A204.1 (cell line): ENCODE results near the gene DST.

ENCODE experiments used
- FAIRE-seq: peaks from 2 replicates; lab custom pipeline; 2012; peaks lifted over from hg19 to GRCh38; lab: Jason Lieb, UNC

DST gene

DNA sequence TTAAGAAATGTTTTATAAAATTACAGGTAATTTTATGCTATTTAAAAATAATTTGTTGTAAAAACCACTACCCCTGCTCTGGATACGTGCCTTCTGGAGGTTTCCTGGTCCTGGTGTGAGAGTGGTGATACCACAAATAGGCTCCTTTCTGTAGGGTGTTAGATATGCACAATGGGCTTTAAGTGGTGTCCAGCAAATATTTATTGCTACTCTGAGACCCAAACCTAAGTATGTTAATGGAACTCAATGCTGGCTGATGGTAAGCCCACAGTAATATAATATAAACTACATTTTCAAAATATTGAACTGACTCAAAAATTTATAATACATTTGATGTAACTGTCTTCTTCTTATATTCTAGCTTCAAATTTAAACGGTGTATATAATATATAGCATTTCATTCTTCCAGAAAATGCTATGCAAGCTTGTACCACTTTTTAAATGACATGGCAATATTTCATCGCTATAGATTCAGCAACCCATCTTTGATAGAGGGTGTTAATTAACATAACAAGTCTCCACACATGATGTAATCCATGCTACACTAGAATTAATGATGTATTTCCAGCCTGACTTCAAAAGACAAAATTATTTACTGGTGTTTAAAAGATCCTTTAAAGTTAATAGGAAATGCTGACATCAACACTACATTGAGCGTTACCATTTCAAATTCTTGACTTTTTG lies 161.9 kb downstream of the DST start:
- FAIRE-seq: no peak

DNA sequence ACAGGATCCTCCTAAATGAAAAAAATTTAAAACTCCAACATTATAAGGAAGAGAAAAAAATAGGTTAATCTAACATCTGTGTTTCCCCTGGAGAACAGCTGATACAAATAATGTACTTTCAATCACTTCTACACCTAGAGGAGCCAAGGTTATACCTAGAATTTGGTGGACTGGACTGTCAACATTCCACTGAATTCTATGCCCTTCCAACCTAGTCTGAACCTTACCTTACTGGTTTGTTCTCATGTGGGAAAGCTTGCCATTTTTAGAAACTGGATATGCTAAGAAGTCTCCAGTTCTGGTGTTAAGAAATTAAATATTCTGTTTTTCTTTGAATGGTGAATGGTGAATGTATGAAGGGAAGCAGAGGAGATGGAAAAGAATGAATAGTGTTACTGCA lies 162.4 kb downstream of the DST start:
- FAIRE-seq: no peak

DNA sequence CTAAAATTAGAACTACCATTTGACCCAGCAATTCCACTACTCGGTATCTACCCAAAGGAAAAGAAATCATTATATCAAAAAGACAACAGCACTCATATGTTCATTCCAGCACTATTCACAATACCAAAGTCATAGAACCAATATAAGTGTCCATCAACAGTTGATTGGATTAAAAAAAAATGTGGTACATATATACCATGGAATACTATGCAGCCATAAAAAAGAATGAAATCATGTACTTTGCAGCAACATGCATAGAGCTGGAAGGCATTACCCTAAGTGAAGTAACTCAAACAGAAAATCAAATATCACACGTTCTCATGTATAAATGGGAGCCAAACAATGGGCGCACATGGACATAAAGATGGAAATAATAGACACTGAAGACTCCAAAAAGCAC lies 163.3 kb downstream of the DST start:
- no peak for FAIRE-seq

DNA sequence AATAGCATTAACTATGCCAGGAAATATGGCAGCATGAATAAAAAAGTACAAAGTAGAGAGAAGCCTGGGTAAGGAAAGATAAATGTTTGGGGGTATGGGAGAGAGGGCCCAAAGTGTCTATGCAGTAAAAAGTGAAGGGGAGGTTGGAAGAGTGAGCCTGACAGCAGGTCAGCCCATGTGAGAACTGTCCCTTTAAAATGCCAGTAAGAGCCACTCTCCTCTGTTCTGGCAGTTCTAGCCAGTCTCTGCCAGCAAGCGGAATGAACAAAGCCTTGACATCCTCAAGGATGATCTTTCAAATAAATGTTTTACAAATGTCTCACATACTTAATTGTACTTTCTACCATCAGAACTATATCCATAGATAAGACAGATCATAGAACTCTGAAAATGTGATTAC lies 164.5 kb downstream of the DST start:
- FAIRE-seq: no peak

DNA sequence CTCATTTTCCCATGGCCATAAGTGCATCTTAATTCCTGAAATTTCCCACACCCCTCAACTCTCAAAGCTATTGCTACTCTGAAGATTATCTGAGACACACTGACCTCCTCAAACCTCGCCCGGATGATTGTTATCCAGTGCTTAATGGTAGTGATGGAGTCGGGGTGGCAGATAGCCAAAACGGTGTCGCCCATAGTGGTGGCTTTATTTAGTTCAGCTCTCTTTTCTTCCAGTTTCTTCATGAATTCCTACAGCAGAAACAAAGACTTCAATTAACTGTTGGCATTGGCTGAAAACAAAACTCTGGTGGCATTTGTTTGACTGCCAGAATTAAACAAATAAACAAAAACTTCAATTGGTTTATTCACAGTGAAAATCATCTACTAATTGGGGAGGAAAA lies 165.4 kb downstream of the DST start:
- FAIRE-seq: no peak

DNA sequence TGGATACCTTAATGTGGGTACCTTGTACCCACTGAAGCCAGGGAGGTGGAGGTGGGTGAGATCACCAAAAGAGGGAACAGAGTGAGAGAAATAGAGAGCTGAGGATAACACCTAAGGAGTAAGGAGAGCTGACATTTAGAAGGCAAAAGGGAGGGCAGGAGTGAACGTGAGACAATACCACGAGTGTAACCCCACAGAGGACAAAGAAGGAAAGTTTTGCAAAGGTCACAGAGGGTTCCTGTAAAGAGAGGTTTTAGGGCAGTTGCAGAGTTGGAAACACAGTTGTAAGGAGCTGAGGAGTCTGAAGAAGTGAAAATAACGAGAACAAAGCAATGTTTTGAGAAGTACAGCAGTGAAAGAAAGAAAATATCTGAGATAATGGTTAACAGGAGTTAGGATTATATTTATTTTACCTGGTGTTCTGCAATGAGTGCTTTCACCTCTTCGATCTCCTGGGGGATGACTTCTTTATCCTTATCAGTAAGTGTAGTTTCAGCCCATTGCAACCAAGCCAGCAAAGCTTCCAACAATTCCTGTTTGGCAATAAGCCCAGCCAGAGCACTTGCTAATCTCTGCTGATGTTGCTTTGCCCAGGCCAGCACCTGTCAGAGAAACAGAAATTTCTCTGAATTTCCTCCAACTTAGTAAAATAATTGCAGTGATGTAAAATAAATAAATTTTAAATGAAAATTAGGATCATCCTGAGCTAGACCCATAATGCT lies 166.8 kb downstream of the DST start:
- no peak for FAIRE-seq

DNA sequence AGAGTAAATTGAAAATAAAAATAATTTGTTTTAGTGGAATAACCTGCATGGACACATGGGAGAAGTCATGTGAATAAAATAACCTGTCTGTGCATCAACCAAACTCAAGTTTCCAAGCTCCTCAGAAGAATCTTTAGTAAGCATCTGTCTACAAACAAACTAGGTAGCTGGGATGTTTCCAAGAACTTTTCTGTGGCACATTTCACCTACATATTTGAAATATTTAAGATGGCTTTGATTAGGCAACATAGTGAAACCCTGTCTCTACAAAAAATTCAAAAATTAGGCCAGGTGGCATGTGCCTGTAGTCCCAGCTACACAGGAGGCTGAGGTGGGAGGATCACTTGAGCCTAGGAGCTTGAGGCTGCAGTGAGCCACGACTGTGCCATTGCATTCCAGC lies 168.2 kb downstream of the DST start:
- FAIRE-seq: no peak

DNA sequence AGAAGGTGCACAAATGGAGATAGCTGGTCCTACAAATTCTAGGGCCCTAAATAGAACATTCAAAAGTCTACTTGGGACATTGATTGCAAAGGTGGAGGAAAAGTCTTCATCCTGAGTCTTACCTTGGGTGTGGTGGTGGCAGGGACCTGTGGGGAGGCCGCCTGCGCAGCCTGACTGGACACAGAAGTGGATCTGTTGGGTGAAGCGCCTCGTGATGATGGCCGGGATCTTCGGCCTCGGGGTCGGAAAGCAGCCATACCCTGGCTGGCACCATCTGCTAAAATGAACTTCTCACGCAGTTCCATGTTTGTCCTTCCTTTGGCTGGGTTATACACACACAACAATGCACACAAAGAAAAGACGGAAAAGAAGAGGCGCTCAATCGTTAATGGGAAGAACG lies 179.2 kb downstream of the DST start:
- FAIRE-seq: no peak

DNA sequence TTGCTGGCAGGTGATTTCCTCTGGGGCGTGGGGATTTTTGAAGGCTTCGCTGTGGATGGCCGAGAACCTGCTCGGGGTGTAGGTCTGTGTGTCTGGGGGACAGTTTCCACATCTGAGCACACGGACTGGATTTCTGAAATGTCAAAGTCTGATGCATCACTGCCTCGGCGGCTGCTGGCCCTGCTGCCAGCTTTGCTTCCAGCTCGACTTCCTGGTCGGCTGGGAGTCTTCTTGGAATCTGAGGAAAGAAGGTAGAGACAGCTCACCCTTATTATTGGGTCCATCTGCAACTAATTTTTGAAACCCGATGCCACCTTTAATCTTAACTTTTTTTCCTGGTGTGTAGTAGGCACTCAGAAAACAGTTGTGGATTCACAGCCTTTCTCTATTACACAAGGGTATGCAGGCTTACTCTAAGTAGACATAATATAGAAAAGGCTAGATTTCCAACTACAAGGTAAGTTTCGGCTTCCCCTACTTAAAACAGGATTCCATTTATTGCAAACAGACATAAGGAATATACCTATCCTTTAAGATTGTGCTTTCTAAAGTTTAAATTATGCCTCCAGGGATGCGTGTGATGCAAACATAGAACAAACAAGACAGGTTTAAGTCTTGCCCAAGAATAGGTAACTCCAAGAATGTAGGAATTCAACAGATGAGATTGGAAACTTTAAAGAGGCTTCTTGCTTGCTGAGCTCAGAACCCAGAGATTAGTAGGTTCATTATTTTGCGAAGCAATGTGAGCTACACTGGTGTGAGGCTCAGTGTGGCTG lies 183.5 kb downstream of the DST start:
- FAIRE-seq: no peak

DNA sequence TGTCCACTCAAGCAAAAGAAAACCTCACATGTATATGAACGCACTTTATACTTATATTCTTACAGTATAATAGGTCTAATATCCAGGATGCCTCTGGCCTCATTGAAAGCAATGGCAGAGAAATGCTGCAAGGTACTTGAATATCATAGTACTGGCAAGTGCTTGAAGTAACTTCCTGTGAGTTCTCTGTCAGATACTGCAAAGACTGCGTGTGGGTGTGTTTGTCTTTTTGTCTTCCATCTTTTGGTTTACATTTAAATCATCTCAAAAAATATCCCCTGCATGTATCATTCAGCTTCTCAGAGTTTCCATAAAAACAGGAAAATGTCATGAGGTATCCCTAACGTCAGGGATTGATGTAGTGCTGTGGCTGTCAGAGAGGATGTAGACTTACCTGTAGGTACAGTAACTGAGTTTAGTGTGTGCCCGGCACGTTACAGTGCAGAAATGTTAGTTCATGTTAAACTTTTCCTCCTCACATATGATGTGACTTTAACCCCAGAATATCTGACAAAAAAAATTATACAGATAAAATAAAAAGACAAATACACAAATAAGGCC lies 184.3 kb downstream of the DST start:
- no peak for FAIRE-seq

DNA sequence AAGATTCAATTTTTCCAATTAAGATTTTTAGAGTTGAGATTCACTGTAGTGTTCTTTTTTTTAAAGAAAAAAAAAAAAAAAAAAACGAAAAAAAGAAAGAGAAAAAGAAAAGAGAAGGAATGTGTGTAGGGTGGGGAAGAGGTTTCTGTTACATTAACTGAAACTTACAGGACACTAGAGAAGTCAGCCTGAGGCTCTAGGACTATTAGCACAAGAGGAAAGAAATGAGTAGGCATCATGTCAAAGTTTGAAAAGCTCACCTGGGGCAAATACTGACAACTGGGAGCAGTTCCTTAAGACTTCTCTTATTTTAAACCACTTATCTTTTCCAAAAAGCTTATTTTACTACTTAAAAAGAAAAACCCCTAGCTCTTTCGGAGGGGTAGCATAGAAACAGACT lies 185.9 kb downstream of the DST start:
- no peak for FAIRE-seq

DNA sequence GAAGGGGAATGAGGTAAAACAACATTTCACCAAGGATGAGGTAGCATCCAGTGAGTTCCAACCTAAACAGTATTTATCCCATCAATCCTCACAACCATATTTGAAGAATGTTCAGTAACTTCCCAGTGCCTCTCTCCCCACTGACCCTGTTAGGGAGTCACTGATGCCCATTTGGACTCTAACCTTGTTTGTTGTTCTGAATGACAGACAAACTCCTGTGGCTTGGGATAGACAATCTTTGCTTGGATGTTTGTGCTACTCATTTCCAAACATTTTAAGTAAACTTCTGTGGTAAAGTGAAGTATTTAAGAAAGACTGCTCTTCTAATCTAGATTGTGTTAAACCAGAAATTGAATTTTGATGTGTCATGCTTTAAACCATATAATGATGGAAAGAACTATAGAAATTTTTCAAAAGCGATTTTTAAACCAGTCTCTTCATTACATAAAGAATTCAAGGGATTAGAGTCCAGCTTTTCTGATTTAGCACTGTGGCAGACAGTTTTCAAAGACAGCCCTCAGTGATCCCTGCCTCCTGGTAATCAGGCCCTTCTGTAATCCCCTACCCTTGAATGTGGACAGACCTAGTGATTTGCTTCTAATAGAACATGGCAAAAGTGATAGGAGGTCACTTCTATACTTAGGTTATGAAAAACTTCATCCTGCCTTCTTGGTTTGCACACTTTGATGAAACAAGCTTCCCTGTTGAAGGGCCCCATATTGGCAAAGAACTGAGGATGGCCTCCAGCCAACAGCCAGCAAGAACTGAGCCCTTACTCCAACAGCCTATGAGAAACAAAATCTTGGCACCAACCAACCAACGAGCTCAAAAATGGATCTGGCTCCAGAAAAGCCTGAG lies 191.6 kb downstream of the DST start:
- FAIRE-seq: no peak

DNA sequence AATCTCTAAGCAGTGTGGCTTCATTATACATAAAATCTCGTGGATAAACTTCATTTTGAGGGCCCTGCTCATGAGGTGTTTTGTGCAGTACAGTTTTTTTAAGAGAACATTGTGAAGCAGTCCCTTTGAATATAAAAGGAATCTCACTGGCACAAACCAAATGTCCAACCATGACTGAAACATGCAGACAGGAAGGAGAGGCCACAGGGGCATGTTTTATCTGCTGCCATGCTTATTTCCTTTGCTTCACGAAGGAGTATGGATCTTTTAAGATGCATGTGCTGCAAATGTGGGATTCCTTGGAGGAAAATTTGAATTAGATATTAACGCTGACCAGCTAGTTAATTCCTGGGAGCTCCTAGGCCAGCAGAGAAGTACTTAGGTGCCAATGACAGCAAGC lies 192.3 kb downstream of the DST start:
- FAIRE-seq: no peak

DNA sequence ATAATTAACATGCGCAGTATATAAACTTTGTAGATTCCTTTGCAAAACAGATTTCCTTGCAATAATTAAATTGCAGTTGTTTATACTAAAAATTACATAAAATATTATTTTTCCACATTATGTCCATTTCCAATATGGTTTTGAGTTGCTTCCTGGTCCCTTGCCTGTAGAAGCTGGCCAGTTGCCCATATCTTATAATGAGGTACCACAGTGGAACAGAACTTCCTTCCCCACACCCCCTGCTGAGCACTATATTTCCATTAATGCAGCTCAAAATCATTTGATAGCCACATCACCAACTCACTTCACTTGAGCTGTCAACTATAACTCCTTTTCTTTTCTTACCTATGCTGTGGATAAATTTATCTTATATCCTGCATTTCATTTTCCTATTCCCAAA lies 194.6 kb downstream of the DST start:
- FAIRE-seq: no peak

DNA sequence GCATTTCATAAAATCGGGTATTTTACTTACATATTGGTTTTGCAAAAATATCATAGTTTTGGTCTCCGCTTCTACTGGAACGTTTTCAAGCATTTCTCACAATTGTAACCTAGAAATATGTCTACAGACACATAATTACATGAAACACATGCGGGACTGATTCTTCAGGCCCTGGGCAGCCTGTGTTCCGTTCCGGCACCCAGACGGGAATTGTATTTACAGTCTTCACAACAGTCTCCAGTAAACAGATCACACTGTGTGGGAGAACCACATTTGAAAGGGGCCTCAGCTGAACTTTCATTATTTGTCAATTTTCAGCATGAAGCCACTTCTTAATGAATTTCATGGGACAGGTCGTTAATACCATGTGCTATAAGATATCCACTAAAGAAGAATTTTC lies 196.9 kb downstream of the DST start:
- FAIRE-seq: no peak

DNA sequence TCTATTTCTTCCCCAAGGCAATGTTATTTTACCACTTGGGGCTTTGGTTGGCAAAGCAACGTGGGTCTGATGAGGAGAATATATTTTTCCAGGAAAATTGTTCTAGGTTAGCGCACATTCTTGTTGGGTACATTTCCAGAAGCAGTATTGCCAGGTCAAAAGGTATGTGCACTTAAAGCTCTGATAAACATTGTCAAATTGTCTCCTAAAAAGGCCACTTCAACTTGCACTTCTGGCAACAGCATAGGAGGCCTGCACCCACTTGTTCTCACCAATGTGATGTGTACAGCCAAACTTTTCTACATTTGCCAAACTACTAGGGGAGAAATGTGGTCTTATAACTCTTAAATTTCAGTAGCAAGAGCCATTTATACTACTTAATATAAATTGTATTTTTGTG lies 197.8 kb downstream of the DST start:
- no peak for FAIRE-seq

DNA sequence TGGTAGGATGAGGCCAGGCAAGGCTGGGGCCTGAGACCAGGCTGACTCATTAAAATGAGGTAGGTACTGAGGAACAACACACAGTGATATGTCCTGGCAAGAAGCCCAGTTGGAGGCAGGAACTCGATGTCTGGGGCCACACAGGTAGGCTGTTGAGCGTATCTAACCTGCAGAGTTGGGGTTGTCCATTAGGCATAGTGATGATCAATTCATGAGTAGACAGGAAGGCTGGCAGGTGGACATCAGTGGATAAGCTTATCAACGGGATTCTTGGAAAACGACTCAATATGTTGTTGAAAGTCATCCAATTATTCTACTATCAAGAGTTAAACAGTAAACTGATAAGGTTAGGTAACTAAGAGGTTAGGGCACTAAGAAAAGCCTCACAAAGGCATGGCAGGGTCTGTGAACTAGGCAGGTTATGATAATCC lies 202.1 kb downstream of the DST start:
- no peak for FAIRE-seq

DNA sequence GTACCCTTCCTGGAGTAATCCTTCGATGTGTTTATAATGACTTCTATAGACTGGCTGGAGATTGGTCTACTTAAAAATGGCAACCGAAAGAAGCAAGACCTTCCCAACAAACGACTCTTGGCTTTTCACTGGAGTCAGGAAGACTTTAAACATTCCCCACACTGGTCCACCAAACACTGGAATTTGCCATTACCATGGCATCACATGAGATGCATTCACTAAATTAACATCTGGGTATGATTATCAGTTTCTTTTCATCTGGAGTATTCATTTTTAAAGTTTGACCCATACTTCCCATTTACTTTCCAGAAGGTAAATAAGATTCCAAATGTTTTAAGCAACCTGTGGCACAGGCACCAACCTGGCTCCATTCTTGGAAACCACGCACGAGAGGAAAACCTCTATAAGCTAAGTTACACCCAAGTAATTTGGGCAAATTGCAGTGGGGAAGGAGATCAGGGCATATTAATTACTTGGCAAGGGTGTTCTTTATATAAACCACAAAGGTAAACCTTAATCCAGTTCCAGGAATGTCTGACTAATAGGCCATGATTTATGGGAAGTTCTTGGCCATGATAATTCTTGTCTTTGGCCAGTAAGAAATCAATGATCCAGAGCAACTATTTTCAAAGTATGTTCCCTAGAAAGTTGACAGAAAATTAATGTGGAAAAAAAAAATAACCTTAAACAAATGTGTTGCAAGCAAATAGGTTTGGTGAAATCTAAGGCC lies 205.4 kb downstream of the DST start:
- FAIRE-seq: no peak

DNA sequence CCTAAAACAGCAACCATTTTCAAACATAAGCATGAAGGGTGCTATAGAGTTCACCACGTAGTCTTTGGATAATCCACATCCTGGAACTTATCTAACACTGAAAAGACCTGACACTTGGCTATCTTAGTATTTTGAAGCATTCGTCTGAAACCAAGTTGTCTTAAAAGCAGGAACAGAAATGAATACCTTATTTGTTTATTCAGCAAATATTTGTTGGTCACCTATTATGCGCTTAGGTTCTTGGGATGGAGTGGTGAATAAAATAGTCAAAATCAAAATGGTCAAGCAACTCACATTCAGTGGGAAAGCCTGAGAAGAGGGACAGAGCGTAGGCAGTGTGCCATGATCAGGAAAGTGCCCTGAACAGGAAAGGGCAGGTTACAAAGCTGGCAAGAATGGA lies 206.9 kb downstream of the DST start:
- FAIRE-seq: no peak

DNA sequence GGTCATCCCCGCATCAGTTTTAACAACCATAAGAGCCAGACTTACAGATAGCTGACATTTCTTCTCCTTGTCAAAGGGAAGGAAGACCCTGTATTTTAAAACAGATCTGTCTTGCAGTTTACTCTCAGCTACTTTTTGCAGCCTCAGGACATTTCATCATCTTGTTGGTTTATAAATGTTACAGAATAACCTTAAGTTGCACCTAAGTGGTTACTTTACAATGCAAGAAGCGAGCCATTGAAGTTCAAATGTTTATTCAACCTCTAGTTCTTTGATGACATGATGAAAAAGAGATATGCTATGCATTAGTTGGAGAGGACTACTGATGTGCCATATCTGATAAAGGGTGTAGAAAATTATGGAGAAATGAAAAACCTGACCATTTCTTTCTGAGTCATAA lies 207.4 kb downstream of the DST start:
- FAIRE-seq: no peak

DNA sequence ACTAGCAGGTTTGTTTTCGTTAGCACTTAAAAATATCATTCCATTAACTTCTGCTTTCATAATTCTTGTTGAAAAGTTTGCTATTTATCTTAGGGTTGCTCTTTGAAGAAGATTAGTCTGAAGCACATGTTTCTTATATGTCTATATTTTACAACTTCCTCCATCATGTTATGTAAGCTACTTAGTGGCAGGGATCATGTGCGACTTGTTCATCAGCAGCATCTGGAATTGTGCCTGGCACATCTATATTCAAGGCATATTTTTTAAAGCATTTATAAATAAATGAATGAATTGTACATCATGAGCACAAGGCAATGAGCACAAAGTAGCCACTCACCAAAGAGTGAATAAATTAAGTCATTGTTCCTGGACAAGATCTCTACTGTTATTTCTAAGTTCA lies 208.1 kb downstream of the DST start:
- no peak for FAIRE-seq

DNA sequence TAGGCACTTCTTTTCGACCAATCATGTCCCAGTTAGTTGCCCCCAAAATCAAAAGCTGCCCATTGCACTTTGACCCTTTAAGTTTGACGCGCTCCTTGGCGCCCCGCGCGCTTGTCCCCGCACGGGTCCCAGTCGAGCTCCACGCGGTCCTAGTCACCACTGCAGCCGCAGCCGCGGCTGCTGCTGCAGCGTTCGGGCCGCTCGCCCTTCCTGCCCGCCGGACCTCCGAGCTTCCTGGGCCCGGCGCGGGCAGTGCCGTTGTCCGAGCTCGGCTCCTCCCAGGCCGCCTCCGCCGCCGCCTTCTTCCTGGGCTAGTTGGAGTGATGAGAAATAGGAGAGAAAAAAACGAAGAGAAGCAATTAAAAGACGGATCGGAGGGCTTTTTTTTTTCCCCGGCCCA lies 209.6 kb downstream of the DST start:
- FAIRE-seq: no peak
